HG03175 (cell line): Measurements from ENCODE around the gene NME3.
A peak's percentile ranks its signal among the peaks of the same experiment; 100 is the strongest.

Experiments used
- ATAC-seq: cut with Tn5 transposase; IDR thresholded peaks from one replicate; pipeline ENCODE4 v1.9.1; 2021; ENCODE audit warnings: mild to moderate bottlenecking, moderate library complexity; ENCODE audit not compliant: unreplicated experiment

NME3 gene

DNA sequence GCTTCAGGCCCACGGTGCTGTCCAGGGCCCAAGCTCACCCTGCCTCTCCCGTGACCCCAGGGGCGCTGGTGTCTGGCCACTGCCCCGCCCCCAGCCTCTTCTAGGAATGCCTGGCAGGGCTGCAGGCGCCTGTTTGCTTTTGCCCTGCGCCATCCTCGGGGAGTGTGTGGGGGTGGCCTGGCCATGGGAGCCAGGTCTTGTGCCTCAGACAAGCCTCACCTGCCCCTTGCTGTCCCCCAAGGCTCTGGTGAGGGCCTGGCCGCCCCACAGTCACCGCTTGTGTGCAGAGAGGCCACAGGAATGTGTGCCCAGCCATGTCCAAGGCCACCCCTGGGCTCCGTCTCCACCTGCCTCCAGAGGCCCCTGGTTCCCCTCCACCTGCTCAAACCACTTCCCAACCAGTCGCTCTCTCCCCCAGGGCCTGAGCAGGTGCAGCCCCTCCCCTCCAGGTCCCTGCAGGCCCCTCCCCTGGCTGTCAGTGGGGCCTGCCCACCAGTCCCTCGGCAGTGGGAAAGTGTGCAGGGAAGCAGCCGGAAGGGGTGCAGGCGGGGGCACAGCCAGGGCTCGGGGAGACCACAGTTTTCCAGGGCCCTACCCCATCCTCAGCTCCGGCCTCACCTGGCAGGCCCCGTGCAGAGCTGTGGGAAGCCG, 23.0 kb upstream of the NME3 start:
- ATAC-seq, result no peak

DNA sequence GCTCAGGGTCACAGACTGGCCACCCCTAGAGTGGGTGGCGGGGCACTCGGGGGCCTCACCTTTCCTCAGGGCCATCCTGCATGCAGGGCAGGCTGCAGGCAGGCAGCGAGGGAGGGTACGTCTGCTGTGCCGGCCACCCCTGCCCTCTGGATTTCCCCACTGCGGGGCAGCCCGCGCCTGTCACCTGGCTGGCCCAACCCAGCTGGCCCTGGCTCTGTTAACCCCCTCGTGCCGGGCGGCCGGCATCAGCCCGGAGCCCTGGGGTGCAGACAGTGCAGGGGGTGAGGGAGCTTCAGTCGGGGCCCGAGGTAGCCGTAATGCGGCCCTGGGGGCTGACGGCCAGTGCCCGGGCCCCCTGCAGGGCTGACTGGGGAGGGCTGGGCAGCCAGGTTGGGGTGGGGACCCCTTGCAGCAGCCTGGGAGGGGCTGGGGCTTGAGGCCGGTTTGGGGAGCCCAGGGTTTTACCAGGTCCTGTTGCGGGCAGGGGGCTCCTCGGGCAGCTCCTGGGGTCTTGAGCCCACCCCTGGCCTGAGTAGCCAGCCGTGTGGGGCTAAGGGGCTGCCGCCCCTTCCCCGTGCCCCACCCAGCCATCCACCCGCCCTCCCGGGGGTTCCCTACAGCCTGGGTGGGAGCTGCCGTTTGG, 22.4 kb upstream of the NME3 start, which contains the start of gene IGFALS:
Gene IGFALS, minus strand, starts transcription at position 128 of the 643 bp plus-strand sequence. Its CDS starts 53 bp downstream, at position 75.
- no peak for ATAC-seq

DNA sequence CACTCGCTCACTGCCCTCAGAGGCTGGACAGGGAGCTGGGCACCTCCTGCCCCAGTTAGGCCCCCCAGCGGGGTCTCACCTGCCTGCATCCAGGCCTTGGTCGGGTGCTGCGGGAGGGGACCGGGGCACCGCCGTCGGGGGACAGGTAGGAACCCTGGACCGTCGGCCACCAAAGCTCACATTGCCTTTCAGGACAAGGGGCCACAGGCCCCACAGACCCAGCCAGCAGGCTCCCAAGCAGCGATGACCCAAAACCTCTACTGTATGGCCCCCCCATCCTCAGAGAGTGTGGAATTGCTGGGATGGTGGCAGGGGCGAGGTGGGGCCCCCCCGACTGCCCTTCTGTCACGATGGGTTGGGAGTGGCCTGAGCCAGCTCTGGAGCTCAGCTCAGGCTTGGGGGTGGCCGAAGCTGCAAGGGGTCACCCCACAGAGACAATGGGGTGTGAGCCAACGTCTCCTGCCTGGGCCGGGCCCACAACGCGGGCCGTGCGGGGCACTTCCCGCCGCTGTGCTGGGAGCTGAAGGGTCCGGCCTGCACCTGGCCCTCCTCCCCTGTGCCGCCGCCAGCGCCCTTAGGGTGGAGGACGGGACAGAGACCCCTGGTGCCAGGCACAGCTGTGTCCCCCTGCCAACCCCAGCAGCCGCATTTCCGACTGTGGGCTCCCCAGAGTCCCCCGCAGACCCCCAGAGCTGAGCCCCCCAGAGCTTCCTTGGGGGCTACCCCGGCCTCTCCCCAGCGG, 21.7 kb upstream of the NME3 start:
- no peak for ATAC-seq

DNA sequence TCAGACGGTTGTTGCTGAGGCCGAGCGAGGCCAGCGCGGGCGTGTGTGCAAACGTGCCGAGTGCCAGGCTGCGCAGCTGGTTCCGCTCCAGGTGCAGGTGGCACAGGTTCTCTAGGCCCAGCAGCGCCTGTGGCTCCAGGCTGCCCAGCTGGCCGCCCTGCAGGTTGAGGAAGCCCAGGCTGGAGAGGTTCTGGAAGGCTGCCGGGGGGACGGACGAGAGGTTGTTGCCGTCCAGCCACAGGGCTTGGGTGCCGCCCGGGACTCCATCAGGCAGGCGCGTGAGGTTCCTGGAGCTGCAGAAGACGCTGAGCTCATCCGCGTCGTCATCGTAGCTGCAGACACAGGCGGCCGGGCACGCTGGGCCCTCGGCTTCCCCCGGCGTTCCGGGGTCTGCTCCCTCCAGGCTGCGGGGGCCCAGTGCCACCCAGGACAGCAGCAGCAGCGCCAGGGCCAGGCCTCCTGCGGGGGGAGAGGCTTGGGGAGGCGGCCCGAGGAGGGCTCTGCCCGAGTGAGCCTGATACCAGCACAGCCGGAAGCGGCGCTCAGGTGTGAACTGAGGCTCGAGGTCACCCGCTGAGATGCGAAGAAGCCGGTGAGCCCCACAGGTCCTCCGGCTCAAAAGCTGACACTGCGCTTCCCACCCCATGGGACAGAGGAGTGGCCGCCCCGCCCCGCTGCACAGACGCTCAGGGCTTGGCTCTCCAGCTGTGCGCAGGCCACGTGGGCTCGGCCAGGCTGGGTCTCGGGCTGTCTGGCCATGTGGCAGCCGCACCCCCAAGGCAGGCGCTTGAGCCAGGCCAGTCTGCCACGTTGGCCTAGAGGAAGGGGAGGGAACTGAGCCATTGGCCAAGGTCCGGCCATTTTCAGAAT, 20.8 kb upstream of the NME3 start:
- ATAC-seq, result no peak

DNA sequence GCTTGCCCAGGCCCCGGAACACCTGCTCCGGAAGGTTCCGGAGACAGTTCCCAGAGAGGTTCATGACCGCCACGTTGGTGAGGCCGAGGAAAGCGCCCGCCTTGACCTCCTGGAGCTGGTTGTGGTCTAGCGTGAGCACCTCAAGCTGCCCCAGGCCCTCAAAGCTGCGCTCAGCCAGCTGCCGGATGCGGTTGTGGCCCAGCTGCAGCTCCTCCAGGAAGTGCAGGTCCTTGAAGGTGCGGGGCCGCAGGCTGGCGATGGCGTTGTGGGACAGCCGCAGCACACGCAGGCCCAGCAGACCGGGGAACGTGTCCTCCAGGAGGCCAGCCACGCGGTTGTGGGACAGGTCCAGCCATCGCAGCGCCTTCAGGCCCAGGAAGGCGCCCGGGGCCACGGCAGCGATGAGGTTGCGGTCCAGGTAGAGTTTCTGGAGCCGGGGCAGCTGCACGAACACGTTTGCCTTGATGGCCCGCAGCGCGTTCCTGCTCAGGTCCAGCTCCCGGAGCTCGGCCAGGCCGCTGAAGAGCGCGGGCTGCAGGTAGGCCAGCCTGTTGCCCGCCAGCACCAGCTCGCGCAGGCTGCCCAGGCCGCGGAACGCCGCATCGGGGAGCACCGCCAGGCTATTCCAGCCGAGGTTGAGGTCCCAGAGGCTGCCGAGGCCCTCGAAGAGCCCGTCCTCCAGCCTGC, 20.1 kb upstream of the NME3 start:
- ATAC-seq, result no peak

DNA sequence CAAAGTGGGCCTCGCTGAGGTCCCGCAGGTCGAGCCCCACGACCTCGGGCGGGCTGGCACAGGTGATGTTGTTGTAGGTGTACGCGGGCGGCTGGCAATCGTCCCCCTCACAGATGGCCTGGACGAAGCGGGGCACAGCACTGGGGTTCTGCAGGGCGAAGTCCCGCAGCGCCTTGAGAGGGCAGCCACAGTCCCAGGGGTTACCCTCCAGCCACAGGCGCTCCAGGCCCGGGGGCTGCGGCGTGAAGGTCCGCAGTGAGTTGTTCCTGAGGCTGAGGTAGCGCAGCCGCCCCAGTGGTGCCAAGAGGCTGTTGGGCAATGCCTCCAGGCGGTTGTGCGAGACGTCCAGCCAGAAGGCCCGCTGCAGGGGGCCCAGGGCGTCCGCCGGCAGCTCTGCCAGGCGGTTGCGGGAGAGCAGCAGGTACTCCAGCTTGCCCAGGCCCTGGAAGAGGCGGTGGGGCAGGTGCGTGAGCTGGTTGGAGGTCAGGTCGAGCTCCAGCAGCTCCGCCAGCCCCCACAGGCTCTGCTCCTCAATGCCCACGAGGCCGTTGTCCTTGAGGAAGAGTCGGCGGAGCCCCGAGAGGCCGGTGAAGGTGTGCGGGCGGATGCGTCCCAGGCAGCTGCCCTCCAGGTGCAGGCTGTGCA, 19.4 kb upstream of the NME3 start:
- no peak for ATAC-seq

DNA sequence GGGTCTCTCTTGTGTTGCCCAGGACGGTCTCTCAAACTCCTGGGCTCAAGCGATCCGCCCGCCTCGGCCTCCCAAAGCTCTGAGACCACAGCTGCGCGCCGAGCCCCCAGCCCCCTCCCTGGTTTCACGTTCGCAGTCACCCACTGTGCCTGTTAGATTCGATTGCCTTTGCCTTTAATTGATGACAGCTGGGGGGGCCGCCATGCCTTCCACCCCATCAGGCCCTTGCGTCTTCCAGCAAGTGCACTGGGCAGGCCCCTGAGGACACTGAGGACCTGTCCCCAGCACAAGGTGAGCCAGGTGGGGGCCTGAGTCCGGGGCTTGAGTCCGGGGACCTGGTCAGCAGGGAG, 18.9 kb upstream of the NME3 start:
- ATAC-seq, result no peak

DNA sequence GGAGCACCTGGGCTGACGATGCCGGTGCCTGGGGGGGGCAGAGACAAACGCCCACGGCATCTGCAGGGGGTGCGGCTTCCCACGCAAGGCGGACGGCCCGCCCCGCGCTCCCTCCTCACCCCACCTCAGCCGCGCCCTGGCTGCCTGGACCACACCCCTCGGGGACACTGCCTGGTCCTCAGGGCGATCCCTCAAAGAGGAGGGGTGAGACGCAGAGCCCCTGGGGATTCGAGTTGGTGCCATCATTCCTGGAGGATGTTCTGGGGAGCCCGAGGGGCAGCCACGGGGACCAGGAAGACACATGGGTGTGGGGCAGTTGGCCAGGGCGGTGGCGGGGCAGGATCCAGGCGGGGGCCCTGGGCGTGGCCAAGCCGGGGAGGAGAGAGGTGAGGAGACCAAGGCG, 18.3 kb upstream of the NME3 start:
- ATAC-seq, result no peak

DNA sequence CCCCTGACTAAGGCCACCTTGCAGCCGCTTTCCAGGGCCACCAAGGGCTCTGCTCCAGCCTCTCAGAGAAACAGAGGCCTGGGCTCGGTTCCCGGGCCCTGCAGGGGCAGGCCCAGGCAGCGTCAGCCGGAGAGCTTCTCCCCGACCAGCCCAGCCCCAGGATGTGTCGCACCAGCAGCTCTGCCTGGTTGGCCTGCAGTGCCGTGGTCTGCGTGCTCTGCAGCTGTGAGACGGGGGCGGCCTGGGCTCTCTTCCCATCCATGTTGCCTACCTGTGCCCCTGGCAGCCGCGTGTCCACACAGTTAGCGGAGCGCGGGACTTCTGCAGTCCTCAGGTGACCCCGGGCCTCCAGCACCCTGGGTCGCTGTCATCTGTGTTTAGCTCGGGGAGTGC, 17.4 kb upstream of the NME3 start:
- ATAC-seq, result no peak

DNA sequence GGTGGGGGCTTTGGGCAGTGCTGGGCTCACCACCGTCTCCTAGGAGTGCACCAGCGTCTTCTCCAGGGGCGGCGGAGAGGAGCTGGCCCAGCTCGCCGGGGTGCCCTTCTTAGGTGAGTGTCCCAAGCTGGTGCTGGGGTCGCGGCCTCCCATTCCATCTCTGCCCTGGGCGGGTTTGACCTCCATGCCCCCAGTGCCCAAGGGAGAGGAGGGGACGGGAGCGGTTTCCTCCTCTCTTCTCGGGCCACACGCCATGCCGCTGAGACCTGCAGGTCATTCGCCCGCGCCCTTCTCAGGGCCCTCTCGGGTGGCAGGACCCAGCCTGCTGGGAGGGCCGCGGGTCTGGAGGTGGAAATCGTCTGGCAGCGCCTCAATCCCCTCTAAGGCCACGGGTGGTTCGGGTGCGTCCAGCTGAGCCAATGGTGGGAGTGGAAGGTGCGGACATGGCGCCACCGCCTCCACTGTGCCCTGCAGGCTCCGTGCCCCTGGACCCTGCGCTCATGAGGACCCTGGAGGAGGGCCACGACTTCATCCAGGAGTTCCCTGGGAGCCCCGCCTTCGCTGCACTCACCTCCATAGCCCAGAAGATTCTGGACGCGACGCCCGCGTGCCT, 16.9 kb upstream of the NME3 start:
- no peak for ATAC-seq

DNA sequence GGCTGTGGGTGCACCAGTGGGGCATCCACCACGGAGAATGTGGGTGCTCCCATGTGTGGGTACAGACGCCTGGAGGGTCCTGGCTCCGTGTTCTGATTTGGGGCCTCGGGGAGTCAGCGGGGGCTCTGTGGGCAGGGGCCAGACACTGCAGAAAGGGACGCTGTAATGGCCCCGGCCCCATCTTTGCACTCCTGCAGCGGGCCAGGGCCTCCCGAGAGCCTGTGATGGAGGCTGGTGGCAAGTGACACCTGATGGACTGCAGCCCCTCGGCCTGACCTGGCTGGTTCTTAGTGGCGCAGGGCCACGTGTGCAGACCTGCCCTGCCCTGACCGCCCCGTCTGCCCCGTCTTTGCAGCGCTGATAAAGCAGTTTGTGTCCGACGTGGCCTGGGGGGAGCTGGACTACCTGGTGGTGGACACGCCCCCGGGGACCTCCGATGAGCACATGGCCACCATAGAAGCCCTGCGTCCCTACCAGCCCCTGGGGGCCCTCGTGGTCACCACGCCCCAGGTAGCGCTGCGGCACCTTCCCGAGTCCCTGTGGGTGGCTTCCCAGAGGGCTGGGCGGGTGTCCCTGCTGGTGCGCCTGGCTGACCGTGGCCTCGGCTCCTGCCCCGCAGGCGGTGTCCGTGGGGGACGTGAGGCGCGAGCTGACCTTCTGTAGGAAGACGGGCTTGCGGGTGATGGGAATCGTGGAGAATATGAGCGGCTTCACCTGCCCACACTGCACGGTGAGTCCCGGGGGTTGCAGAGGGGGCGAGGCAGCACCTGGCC, 16.2 kb upstream of the NME3 start:
- no peak for ATAC-seq

DNA sequence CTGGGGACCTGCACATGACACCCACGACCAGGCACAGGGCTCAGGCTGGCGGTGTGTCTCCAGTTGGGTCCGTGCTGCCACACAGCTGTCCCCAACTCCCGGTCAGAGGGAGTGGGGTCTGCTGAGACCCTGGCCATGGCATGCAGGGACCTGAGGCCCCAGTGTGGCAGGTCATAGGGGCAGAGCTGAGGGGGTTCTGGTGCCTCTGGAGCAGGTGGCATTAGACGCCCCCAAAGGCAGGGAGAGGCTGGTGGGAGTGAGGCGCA, 15.6 kb upstream of the NME3 start:
- no peak for ATAC-seq

DNA sequence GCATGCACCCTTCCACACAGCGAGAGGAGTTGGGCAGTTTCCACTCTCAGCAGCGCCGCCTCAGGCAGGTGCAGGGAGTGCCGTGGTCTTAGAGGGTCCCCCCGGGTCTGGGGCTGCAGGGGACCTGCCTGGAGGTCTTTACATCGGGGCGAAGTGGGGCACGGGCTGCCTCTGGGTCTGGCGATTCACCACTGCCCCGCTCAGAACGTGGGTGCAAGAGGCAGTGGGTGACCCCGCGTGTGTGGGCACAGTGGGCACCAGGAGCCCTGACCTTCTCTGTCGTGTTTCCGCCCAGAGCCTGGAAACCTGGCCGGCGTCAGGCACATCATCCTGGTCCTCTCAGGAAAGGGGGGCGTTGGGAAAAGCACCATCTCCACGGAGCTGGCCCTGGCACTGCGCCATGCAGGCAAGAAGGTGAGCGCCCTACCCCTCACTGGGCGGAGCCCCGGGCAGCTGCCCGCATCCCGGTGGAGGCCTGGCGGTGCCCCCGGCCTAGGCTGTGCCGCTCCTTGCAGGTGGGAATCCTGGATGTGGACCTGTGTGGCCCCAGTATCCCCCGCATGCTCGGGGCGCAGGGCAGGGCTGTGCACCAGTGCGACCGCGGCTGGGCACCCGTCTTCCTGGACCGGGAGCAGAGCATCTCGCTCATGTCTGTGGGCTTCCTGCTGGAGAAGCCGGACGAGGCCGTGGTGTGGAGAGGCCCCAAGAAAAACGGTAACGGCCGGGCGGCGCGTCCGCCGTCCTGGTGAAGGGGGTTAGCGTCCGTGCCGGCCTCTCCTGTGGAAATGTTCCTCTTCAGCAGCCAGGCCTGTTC, 15.1 kb upstream of the NME3 start:
- no peak for ATAC-seq

DNA sequence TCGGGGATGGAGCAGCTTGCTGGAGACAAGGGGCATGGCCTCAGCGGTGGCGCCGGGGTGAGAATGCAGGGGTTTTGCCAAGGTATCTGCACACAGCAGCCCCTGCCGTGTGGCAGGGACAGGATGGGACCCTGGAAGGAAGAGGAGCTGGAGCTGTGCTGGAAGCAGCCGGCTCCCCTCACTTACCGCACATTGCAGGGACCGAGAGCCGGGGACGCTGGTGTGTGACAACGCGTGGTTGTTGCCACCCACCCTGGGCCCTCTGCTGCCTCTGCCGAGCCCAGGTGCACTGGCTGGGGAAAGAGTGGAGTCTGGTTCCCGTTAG, 14.5 kb upstream of the NME3 start:
- ATAC-seq, result no peak

DNA sequence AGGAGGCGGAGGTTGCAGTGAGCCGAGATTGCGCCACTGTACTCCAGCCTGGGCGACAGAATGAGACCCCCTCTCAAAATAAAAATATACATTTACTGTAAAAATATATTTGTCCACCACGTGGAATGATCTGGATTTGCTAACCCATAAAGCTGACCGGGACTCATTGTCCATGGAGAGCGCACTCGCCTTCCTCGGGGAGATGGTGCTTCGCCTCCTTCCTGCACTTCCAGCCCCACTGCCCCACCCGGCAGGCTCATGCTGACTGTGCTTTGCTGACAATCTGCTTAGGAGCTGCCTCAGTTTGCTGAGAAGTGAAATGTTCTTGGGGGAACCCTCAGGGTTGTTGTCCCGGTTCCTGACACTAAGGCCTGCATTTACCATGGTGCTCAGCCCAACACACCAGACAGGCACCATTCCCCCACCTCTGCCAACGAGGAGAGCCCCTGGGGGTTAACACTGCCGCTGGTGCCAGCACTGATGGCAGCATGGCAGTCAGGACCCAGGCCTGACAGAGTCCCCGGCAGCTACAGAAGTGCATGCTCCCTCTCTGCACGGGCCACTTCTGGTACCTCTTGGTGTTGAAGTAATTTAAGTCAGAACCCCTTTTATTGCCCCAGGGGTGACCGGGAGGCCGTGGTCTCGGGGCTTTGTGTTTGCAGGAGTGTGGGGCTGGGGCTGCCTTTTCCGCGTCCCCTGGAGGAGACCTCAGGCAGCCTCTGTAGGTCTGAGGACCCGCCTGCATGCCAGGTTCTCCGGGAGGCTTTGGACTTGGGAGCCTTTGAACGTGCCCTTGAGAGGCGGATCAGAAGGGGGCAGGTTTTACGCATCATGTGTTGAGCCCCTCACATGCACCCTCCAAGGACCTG, 13.9 kb upstream of the NME3 start:
- ATAC-seq, result no peak

DNA sequence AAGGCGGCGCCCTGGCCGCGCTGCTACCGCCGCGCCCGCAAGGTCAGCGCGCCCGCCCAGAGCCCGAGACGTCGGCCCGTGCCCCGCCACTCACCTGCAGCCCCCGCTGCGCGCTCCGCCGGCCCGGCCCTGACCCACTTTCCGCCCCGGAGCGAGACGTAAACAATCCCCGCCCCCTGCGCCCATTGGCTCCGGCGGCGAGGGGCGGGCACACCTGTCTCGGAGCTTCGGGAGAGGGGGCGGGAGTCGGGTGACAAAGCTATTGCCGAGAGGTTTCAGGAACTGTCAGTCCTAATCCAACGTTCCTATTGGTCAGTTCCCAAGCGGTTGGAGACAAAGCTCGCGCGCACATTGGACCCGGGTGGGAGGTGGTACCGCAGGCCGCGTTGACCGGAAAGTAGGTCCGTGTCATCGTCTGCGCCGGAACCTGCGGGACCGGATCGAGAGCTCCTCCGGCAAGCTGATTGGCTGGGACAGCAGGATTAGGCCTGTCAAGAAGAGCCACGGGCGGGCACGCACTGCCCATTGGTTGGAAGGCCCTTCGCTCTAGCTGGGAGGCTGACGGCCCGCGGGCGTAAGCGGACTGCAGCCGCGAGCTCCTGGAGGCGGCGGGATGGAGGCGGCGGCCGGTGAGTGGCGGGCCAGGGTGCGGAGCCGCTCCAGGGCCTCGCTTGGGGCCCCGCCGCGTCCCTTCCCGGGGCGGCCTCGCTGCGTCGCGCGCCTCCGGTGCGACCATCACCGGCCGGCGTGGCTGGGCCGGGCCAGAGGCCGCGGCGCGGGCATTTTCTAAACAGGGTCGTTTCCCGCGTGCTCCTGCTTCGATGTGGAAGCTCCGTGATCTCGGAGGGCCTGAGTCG, 11.3 kb upstream of the NME3 start, which contains the start of the genes NUBP2 and SPSB3:
Gene NUBP2, plus strand, starts transcription at position 553 of the 857 bp plus-strand sequence. Its CDS starts 61 bp downstream, at position 614.
Gene SPSB3, minus strand, starts transcription at position 164 of the 857 bp plus-strand sequence. CDS start 1,088 bp downstream, outside the sequence.
- ATAC-seq, result peak; percentile 89
